ENCODE results near the gene PPIP5K1.
A peak's percentile ranks its signal among the peaks of the same experiment; 100 is the strongest.
"Not testable (repeated sequence)": the region's sequence is repeated elsewhere in the genome, so short reads cannot be mapped to it uniquely, and the experiment has no call there.

The PPIP5K1 gene

DNA sequence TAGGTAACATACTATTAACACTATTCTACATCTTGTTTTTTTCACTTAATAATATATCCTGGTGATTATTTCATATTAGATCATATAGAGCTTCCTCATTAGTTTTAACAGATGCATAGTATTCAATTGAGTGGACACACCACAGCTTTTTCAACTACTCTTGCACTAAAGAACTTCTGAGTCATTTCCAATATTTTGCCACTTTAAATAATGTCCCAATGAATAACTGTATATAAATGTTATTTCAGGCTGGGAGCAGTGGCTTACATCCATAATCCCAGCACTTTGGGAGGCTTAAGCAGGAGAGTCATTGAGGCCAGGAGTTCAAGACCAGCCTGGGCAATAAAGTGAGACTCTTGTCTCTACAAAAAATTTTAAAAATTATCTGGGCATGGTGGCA, 45.7 kb downstream of the PPIP5K1 start:
- no peak for DNase-seq

DNA sequence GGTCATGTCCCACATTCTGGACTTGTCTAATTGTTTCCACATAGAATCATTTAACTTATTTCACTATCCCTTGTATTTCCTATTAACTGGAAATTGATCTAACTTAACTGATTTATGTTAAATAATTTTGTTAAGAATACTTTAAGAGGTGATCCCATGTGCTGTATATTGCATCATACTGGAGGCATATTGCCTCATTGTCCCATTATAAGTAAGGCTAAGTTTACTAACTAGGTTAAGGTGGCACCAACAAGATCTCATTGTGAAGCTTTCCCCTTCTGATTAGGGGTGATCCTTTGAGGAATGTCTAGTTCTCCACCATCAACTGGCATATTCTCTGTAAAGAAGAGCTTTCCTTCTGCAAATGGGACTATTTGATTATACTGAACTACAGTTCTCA, 48.2 kb downstream of the PPIP5K1 start:
- DNase-seq = no peak

DNA sequence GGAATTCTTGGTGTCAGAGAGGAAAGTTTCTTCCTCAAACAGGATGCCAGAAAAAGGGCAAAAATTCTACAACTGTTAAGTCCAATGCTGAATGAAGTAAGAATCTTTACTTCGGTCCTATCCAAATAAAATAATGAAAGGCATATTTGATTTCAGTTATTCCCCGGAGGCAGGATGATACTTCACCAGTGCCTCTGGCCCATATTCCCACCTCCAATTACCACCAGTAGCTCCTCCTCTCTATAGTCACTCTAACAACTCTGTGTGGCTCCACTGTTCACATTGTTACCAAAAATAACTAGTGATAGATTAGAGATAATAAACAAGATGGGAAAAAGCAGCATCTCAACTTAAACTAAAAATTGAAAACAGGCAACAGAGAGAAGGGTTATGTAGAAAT, 51.9 kb downstream of the PPIP5K1 start:
- DNase-seq = no peak

DNA sequence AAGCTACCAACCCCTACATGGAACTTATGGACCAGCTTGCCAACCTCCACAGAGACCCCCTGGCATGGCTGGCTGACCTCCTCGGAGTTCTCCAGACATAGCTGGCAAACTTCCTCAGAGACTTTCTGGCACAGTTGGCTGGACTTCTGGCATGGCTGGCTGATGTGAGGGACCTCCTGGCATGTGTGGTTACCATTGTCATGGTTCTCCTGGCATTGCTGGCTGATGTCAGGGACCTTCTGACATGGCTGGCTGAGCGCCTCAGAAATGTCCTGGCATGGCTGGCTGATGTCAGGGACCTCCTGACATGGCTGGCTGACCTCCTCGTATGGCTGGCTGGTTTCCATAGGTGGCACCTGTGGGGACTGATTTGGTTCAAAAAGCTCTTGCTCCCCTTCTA, 55.1 kb downstream of the PPIP5K1 start:
- DNase-seq = no peak

DNA sequence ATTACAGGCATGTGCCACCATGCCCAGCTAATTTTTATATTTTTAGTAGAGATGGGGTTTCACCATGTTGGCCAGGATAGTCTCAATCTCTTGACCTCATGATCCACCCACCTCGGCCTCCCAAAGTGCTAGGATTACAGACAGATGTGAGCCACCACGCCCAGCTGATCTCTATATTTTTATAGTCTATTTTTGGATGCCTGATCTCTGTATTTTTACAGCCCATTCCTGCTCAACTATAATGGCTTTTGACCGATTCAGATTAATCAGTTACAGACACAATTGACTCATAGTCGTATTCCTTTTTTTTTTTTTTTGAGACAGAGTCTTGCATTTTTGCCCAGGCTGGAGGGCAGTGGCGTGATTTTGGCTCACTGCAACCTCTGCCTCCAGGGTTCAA, 57.2 kb downstream of the PPIP5K1 start:
- not testable (repeated sequence) for DNase-seq

DNA sequence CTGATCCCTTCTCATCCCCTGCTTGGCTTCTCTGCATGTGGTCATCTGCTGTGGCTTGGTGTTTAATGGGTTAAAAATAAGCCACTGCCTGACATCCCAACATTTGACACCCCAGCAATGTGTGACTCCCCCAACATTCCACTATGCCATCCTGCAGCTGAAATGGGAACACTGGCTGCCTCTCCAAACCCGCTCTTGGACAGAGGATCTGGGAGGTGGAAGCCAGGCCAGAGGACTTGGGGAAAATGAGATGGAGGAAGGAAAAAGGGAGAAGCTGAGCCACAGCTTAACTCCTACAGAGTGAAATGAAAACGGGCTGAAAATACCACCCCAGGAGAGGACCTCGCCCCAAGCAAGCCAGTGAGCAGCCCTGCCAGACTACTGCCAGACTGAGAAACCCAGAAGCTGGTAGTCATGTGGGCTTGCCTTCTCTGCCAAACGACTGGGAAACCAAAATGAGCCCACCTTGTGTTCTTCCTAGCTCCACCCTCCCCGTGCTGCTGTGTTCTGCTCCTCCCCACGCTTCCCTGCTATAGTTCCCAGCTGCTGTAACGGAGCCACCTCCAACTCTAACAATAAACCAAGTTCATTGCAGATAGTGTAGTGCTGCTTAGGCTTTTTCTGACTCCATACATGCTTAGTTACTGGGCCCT, 58.9 kb downstream of the PPIP5K1 start:
- no peak for DNase-seq

DNA sequence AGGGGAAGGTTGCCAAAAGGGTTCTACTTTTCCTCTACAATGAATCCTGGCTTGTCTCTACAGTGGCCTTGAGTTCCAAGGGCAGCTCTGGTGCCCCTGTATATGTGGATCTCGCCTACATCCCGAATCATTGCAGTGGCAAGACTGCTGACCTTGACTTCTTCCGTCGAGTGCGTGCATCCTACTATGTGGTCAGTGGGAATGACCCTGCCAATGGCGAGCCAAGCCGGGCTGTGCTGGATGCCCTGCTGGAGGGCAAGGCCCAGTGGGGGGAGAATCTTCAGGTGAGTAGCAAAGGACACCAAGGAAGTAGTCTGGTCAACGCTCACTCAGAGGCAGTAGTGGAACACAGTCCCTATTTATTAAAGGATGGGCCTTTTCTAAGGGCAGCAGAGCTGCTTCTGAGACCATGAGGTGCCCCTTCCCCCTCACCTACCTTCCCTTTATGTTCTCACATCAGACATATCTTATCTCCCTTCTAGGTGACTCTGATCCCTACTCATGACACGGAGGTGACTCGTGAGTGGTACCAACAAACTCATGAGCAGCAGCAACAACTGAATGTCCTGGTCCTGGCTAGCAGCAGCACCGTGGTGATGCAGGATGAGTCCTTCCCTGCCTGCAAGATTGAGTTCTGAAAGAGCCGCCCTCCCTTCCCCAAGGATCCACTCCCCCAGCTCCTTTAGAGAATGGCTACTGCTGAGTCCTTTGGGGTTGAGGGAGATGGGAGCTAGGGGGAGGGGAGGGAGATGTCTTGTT, 60.2 kb downstream of the PPIP5K1 start:
- no peak for DNase-seq

DNA sequence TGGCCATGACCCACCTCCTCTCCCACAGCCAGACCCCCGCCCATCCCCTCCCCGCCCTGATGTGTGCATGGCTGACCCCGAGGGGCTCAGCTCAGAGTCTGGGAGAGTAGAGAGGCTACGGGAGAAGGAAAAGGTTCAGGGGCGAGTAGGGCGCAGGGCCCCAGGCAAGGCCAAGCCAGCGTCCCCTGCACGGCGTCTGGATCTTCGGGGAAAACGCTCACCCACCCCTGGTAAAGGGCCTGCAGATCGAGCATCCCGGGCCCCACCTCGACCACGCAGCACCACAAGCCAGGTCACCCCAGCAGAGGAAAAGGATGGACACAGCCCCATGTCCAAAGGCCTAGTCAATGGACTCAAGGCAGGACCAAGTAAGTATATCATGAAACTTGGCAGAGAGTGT, 60.9 kb downstream of the PPIP5K1 start:
- no peak for DNase-seq

DNA sequence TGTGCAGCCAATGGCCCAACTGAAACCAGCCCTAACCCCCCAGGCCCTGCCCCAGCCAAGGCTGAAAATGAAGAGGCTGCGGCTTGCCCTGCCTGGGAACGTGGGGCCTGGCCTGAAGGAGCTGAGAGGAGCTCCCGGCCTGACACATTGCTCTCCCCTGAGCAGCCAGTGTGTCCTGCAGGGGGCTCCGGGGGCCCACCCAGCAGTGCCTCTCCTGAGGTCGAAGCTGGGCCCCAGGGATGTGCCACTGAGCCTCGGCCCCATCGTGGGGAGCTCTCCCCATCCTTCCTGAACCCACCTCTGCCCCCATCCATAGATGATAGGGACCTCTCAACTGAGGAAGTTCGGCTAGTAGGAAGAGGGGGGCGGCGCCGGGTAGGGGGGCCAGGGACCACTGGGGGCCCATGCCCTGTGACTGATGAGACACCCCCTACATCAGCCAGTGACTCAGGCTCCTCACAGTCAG, 61.4 kb downstream of the PPIP5K1 start:
- no peak for DNase-seq

DNA sequence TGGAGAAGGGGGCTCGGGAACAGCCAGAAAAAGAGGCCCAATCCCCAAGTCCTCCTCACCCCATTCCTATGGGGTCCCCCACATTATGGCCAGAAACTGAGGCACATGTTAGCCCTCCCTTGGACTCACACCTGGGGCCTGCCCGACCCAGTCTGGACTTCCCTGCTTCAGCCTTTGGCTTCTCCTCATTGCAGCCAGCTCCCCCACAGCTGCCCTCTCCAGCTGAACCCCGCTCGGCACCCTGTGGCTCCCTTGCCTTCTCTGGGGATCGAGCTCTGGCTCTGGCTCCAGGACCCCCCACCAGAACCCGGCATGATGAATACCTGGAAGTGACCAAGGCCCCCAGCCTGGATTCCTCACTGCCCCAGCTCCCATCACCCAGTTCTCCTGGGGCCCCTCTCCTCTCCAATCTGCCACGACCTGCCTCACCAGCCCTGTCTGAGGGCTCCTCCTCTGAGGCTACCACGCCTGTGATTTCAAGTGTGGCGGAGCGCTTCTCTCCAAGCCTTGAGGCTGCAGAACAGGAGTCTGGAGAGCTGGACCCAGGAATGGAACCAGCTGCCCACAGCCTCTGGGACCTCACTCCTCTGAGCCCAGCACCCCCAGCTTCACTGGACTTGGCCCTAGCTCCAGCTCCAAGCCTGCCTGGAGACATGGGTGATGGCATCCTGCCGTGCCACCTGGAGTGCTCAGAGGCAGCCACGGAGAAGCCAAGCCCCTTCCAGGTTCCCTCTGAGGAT, 62.0 kb downstream of the PPIP5K1 start:
- no peak for DNase-seq

DNA sequence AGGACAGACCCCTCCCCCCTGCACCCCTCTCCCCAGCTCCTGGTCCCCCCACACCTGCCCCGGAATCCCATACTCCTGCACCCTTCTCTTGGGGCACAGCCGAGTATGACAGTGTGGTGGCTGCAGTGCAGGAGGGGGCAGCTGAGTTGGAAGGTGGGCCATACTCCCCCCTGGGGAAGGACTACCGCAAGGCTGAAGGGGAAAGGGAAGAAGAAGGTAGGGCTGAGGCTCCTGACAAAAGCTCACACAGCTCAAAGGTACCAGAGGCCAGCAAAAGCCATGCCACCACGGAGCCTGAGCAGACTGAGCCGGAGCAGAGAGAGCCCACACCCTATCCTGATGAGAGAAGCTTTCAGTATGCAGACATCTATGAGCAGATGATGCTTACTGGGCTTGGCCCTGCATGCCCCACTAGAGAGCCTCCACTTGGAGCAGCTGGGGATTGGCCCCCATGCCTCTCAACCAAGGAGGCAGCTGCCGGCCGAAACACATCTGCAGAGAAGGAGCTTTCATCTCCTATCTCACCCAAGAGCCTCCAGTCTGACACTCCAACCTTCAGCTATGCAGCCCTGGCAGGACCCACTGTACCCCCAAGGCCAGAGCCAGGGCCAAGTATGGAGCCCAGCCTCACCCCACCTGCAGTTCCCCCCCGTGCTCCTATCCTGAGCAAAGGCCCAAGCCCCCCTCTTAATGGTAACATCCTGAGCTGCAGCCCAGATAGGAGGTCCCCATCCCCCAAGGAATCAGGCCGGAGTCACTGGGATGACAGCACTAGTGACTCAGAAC, 62.8 kb downstream of the PPIP5K1 start:
- DNase-seq = no peak

DNA sequence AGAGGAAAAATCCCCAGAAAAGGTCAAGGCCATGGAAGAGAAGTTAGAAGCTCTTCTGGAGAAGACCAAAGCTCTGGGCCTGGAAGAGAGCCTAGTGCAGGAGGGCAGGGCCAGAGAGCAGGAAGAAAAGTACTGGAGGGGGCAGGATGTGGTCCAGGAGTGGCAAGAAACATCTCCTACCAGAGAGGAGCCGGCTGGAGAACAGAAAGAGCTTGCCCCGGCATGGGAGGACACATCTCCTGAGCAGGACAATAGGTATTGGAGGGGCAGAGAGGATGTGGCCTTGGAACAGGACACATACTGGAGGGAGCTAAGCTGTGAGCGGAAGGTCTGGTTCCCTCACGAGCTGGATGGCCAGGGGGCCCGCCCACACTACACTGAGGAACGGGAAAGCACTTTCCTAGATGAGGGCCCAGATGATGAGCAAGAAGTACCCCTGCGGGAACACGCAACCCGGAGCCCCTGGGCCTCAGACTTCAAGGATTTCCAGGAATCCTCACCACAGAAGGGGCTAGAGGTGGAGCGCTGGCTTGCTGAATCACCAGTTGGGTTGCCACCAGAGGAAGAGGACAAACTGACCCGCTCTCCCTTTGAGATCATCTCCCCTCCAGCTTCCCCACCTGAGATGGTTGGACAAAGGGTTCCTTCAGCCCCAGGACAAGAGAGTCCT, 63.6 kb downstream of the PPIP5K1 start:
- DNase-seq = no peak

DNA sequence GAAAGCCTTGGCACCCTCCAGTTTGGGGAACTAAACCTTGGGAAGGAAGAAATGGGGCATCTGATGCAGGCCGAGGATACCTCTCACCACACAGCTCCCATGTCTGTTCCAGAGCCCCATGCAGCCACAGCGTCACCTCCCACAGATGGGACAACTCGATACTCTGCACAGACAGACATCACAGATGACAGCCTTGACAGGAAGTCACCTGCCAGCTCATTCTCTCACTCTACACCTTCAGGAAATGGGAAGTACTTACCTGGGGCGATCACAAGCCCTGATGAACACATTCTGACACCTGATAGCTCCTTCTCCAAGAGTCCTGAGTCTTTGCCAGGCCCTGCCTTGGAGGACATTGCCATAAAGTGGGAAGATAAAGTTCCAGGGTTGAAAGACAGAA, 64.9 kb downstream of the PPIP5K1 start:
- no peak for DNase-seq

DNA sequence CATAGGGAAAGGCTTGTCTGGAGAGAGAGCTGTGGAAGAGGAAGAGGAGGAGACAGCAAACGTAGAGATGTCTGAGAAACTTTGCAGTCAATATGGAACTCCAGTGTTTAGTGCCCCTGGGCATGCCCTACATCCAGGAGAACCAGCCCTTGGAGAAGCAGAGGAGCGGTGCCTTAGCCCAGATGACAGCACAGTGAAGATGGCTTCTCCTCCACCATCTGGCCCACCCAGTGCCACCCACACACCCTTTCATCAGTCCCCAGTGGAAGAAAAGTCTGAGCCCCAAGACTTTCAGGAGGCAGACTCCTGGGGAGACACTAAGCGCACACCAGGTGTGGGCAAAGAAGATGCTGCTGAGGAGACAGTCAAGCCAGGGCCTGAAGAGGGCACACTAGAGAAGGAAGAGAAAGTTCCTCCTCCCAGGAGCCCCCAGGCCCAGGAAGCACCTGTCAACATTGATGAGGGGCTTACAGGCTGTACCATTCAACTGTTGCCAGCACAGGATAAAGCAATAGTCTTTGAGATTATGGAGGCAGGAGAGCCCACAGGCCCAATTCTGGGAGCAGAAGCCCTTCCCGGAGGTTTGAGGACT, 65.7 kb downstream of the PPIP5K1 start:
- no peak for DNase-seq

DNA sequence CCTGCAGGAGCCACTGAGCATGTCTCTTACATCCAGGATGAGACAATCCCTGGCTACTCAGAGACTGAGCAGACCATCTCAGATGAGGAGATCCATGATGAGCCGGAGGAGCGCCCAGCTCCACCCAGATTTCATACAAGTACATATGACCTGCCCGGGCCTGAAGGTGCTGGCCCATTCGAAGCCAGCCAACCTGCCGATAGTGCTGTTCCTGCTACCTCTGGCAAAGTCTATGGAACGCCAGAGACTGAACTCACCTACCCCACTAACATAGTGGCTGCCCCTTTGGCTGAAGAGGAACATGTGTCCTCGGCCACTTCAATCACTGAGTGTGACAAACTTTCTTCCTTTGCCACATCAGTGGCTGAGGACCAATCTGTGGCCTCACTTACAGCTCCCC, 66.4 kb downstream of the PPIP5K1 start:
- no peak for DNase-seq

DNA sequence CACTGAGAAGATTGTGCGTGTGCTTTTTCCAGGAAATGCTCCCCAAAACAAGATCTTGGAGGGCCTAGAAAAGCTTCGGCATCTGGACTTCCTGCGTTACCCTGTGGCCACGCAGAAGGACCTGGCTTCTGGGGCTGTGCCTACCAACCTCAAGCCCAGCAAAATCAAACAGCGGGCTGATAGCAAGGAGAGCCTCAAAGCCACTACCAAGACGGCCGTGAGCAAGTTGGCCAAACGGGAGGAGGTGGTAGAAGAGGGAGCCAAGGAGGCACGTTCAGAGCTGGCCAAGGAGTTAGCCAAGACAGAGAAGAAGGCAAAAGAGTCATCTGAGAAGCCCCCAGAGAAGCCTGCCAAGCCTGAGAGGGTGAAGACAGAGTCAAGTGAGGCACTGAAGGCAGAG, 67.8 kb downstream of the PPIP5K1 start:
- no peak for DNase-seq

DNA sequence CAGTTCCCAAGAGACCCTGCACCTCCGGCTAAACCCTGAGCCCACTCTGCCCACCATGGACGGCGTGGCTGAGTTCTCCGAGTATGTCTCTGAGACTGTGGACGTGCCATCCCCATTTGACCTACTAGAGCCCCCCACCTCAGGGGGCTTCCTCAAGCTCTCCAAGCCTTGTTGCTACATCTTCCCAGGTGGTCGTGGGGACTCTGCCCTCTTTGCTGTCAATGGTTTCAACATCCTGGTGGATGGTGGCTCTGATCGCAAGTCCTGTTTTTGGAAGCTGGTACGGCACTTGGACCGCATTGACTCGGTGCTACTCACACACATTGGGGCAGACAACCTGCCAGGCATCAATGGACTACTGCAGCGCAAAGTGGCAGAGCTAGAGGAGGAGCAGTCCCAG, 68.6 kb downstream of the PPIP5K1 start:
- no peak for DNase-seq

DNA sequence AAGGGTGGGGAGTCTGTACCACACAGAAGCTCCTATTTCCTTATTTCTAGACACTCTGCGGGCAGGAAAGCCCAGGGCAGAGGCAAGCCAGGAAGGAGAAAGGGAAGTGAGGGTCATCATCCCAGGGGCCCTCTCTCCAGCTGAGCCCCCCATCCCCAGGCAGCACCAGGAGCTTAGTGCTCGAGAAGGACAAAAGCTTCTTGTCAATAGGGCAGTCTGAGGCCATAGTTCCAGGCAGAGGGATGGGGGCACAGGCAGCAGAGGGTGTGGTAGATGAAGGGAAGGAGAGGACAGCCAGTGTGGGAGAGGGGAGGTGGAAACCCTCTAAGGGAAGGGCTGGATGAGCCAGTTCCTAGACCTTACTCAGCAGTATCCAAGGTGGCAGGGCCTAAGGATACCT, 69.9 kb downstream of the PPIP5K1 start:
- no peak for DNase-seq

DNA sequence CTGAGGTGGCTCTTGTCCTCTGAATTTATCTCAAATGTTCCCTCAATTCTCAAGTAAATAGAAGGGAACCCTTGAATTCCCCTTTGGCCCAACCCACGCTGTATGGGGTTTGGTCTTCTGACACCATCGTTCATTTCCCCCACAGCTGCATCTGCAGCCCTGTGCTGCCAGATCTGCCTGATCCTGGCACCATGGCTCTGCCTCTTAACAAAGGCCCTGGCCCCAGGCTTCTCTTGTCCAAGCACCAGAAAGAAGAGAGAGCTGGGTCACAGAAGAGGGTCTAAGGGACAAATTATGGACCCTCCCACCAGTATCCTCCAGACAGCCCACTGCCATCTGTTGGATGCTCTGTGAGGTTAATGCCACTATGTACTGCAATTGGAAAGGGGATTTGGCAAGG, 70.8 kb downstream of the PPIP5K1 start:
- no peak for DNase-seq

DNA sequence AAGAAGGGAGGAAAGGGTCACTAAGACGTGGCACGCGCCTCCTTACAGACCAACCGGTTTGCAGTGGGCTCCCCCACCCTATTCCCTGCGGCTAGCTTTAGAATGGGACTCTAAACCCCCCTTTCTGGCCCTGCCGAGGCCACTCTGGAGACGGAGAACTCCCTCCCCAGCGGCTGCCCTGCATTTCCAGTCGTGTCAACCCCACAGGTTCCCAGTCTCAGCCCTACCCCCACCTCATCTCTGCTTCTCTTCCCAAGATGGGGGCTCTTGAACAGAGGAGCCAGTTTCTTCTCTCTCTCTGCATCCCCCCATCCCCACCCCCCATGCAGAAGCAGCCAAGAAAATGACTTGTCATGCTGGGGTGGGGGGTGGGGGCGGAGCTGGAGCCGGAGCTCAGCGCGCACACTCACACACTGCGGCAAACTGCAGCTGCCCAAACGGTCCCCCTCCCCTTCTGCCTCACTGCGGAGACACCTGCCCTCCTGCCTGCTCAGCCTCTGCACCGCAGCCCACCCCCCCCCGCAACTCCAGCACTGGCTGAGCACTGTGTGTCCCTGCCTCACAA, 71.7 kb downstream of the PPIP5K1 start:
- DNase-seq = peak; percentile 17

DNA sequence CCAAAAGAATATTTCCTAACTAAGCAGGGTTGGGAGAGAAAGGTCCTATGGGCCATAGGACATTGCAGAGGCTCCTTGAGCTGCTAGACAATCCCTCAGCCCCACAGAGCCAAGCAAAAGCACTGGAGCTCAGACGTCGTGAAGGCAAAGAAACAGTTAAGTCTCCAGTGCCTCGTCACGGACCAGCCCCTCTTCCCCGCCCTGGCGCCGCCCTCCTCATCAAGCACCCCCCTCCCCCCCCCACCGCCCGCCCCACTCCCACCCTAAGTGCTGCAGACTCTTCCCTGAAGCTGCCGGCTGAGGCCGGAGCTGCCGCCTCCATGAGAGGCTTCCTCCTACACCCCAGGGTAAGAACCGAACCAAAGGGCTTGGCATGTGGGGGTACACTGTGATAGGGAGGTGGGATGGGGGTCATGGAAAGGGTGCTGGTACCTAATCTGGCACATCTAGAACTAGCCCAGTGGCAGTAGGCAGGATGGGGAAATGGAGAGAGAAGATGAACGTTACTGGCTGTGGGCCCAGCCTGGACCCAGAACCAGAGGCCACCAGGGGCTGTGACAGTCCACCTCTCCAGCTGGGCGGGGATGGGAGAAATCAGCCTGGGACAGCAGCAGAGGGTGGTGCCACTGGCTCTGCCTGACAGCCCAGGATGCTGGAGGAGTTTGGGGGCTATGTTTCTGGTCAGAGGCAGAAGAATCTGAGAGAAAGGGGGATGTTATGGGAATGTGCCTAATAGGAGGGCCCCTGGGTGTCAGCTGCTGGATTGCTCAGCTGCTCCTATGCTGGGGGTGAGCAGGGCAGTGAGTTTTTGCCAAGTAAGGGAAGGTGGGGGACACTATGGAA, 72.4 kb downstream of the PPIP5K1 start, which contains the start of gene MAP1A:
TSS of gene MAP1A (plus strand) at position 255 of the 843 bp plus-strand sequence. CDS start 3,866 bp downstream, outside the sequence.
- peak; percentile 6 for DNase-seq
